Kidney (tissue), 14 donors: ENCODE results near the gene OR56A3. TPM values are rescaled to one million over a fixed set of nuclear protein-coding genes. Genes with fewer than 3 reads are reported as not detected.

Experiments used
- DNase-seq, 5 donors: peaks; one replicate each; pipeline ENCODE4 v3.0.0-alpha.2; 2013 to 2020
- FAIRE-seq: peaks from 2 replicates; lab custom pipeline; 2012; peaks lifted over from hg19 to GRCh38; lab: Jason Lieb, UNC
- H3K27ac ChIP-seq, 2 donors: one replicate each; pipeline ENCODE4 v1.7.0; 2013; ENCODE audit warnings: low read depth in 2 of 2, low read length in 2 of 2, inconsistent platforms in 1 of 2
- H3K27me3 ChIP-seq: one replicate; pipeline ENCODE4 v1.7.1; 2013; ENCODE audit warnings: low read length, inconsistent platforms; ENCODE audit not compliant: control insufficient read depth, insufficient read depth
- H3K36me3 ChIP-seq, 3 donors: one replicate each; pipeline versions ENCODE4 v1.7.0 to v1.7.1; 2013; ENCODE audit warnings: low read length in 3 of 3, control low read depth in 1 of 3, inconsistent platforms in 1 of 3; ENCODE audit not compliant: insufficient read depth in 3 of 3, control insufficient read depth in 2 of 3
- H3K4me1 ChIP-seq, 3 donors: one replicate each; pipeline versions ENCODE4 v1.7.0 to v1.7.1; 2013; ENCODE audit warnings: low read length in 3 of 3, inconsistent platforms in 1 of 3, low read depth in 1 of 3; ENCODE audit not compliant: control insufficient read depth in 2 of 3, insufficient read depth in 2 of 3
- H3K4me3 ChIP-seq, 3 donors: one replicate each; pipeline versions ENCODE4 v1.7.0 to v1.8.1; 2013; ENCODE audit warnings: low read length in 3 of 3, control low read depth in 1 of 3, inconsistent platforms in 1 of 3
- H3K9ac ChIP-seq, 3 donors: one replicate each; pipeline versions ENCODE4 v1.7.0 to v1.7.1; 2013; ENCODE audit warnings: low read length in 3 of 3, control low read depth in 1 of 3, inconsistent platforms in 1 of 3
- H3K9me3 ChIP-seq, 3 donors: one replicate each; pipeline versions ENCODE4 v1.7.0 to v1.7.1; 2013; ENCODE audit warnings: low read length in 3 of 3, control low read depth in 1 of 3, inconsistent platforms in 1 of 3; ENCODE audit not compliant: control insufficient read depth in 2 of 3, insufficient read depth in 1 of 3
- intact Hi-C: fragments of 100-400 bp; cut with DNase I; formaldehyde crosslinking; loops from one replicate; pipeline ENCODE4 v1.11.1; 2022
- polyA plus RNA-seq: library from polyadenylated mRNA; stranded (reverse); fragments of 350-450 nt; fragmentation: Illumina TruSeq; extraction: RNeasy Lipid Tissue Mini Kit (QIAGEN cat#74804); gene quantifications from one replicate; pipeline ENCODE4 v1.2.3, GENCODE V29; 2014; ENCODE audit warnings: low read depth, low replicate concordance; ENCODE audit not compliant: insufficient read depth
- total RNA-seq: library from RNA; stranded (reverse); fragmentation: NEBNext Ultra II Directional; extraction: Animal tissue kit (Norgen Biotek cat#: 25700); gene quantifications from one replicate; pipeline ENCODE4 v1.2.1, GENCODE V29; 2021
- TF ChIP-seq, protein P1 (sequence below): IDR thresholded peaks from 3 replicates; pipeline ENCODE4 v1.5.1; 2012; ENCODE audit warnings: mild to moderate bottlenecking, moderate library complexity, borderline replicate concordance; ENCODE audit not compliant: insufficient read depth; ENCODE audit errors: extremely low read depth
- donor health status: control.
- donor health status: control.
- donor health status: control.
- donor health status: control.
- donor health status: control.
- donor health status: DM: yes; HTN: yes; CAD: no.
- donor health status: Normal renal cell carcinoma (clear cell type).

Gene OR56A3
- total and polyA plus RNA-seq, 2 donors from 2014 or later = not detected

- no peak overlapping the region for H3K27ac ChIP-seq
- H3K9ac ChIP-seq = no peak overlapping the region
- no peaks in the 10 kb centered on the region for H3K36me3 ChIP-seq
- no peak for DNase-seq
- TF ChIP-seq, protein P1, sequence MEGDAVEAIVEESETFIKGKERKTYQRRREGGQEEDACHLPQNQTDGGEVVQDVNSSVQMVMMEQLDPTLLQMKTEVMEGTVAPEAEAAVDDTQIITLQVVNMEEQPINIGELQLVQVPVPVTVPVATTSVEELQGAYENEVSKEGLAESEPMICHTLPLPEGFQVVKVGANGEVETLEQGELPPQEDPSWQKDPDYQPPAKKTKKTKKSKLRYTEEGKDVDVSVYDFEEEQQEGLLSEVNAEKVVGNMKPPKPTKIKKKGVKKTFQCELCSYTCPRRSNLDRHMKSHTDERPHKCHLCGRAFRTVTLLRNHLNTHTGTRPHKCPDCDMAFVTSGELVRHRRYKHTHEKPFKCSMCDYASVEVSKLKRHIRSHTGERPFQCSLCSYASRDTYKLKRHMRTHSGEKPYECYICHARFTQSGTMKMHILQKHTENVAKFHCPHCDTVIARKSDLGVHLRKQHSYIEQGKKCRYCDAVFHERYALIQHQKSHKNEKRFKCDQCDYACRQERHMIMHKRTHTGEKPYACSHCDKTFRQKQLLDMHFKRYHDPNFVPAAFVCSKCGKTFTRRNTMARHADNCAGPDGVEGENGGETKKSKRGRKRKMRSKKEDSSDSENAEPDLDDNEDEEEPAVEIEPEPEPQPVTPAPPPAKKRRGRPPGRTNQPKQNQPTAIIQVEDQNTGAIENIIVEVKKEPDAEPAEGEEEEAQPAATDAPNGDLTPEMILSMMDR = no peak
- H3K27me3 ChIP-seq = no peaks in the 10 kb centered on the region
- no peaks in the 10 kb centered on the region for H3K4me1 ChIP-seq
- no peaks in the 10 kb centered on the region for H3K9me3 ChIP-seq
- no peak overlapping the region for H3K4me3 ChIP-seq
- no peak for FAIRE-seq
- intact Hi-C loops = no loop called here
Observed at GRCh38 chr11:5910540-5910939, 31.5 kb upstream of the OR56A3 start.

DNA sequence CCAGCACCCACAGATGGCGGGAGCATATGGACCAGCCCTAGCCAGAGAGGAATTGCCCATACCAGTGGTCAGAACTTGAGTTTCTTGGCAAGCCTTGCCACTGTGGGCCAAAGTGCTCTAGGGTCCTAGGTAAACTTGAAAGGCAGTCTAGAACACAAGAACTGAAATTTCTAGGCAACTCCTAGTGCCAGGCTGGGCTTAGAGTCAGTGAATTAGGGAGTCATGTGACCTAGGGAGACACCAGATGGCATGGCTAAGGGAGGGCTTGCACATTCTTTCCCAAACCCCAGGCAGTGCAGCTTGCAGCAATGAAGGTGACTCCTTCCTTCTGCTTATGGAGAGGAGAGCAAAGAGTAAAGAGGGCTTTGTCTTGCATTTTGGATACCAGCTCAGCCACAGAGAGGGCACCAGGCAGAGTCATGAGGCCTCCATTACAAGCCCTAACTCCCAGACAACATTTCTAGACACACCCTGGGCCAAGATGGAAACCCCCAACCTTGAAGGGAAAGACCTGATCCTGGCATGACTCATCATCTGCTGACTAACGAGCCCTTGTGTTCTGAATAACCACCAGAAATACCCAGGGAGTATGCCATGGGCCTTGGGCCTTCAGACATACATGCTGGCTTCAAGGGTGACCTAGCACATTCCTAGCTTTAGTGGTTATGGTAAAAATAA lies 19.2 kb upstream of the OR56A3 start:
- intact Hi-C loops = no loop called here
- Histone ChIP-seq H3K9me3 (peaks cover 0 to 8% (median 0%) of the 10 kb centered on the region in 3 donors), H3K27ac (no peak overlapping the region), H3K4me3 (no peak overlapping the region), H3K4me1 (no peaks in the 10 kb centered on the region), H3K9ac (no peak overlapping the region), H3K27me3 (no peaks in the 10 kb centered on the region), H3K36me3 (no peaks in the 10 kb centered on the region)
- TF ChIP-seq, protein P1 = no peak
- FAIRE-seq (no peak), DNase-seq (no peak)

DNA sequence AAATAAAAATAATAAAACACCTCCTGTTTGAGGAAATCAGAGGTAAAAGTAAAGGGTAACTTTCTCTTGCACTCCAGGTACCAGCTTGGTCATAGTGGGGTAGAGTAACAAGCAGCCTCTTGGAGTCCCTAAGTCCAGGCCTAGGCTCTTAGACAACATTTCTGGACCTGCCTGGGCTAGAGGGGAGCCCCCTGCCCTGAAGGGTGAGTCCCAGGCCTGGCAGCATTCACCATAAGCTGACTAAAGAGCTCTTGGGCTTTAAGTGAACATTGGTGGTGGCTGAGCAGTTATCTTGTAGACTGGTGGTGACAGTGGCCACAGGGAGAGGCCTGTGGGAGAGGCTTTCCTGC lies 18.6 kb upstream of the OR56A3 start:
- no peak overlapping the region for H3K4me3 ChIP-seq
- TF ChIP-seq, protein P1 = no peak
- no peak overlapping the region for H3K27ac ChIP-seq
- DNase-seq (no peak), FAIRE-seq (no peak)
- intact Hi-C loops = no loop called here
- H3K27me3 ChIP-seq = no peaks in the 10 kb centered on the region
- peaks cover 0 to 8% (median 0%) of the 10 kb centered on the region in 3 donors for H3K9me3 ChIP-seq
- H3K9ac ChIP-seq = no peak overlapping the region
- H3K4me1 ChIP-seq = no peaks in the 10 kb centered on the region
- no peaks in the 10 kb centered on the region for H3K36me3 ChIP-seq

GRCh38 chr11:5923794-5924193 lies 18.3 kb upstream of the OR56A3 start:
- DNase-seq (no peak), FAIRE-seq (no peak)
- H3K4me3 ChIP-seq = no peak overlapping the region
- peaks cover 0 to 8% (median 0%) of the 10 kb centered on the region in 3 donors for H3K9me3 ChIP-seq
- H3K4me1 ChIP-seq = no peaks in the 10 kb centered on the region
- no peak overlapping the region for H3K27ac ChIP-seq
- intact Hi-C loops = no loop called here
- no peaks in the 10 kb centered on the region for H3K27me3 ChIP-seq
- TF ChIP-seq, protein P1 = no peak
- no peaks in the 10 kb centered on the region for H3K36me3 ChIP-seq
- no peak overlapping the region for H3K9ac ChIP-seq
